ENCODE measurements around the gene ANKRD50. TPM values are rescaled to one million over a fixed set of nuclear protein-coding genes. Genes with fewer than 3 reads are reported as not detected.

The ANKRD50 gene
- total and polyA plus RNA-seq, 3 donors from 2014 or later: 26.8 to 43.6 (median 33.2) TPM

- DNase-seq: no peak
- no peaks in the 10 kb centered on the region for H3K36me3 ChIP-seq (ENCODE audit: low read depth, missing control alignments)
- H3K27me3 ChIP-seq: no peaks in the 10 kb centered on the region
- no peak overlapping the region for H3K27ac ChIP-seq
- no peaks in the 10 kb centered on the region for H3K9me3 ChIP-seq
- TF ChIP-seq POLR2A (IDR thresholded peaks at IDR 0.05) (no peak), CTCF (IDR thresholded peaks at IDR 0.05) (no peak)
- intact Hi-C loops (cut with DNase I; ENCODE audit: low total_unique reads): no loop called here
- H3K4me3 ChIP-seq: no peak overlapping the region
- no peaks in the 10 kb centered on the region for H3K4me1 ChIP-seq
Measured at GRCh38 chr4:124722071-124722470, 9.5 kb upstream of the ANKRD50 start.

- H3K27ac ChIP-seq: no peak overlapping the region
- H3K9me3 ChIP-seq: no peaks in the 10 kb centered on the region
- no peak for TF ChIP-seq POLR2A (IDR thresholded peaks at IDR 0.05)
- no peak for TF ChIP-seq CTCF (IDR thresholded peaks at IDR 0.05)
- 89 to 92% methylated on average over 4 of the region's 4 CpGs for WGBS, 2 donors
- H3K4me1 ChIP-seq: no peaks in the 10 kb centered on the region
- H3K36me3 ChIP-seq (ENCODE audit: low read depth, missing control alignments): no peaks in the 10 kb centered on the region
- intact Hi-C loops (cut with DNase I; ENCODE audit: low total_unique reads): no loop called here
- no peak for DNase-seq
- H3K4me3 ChIP-seq: no peak overlapping the region
- no peaks in the 10 kb centered on the region for H3K27me3 ChIP-seq
Measured at GRCh38 chr4:124717101-124717500, 4.6 kb upstream of the ANKRD50 start.

GRCh38 chr4:124713185-124713592, 657 bp upstream of the ANKRD50 start:
- intact Hi-C loops (cut with DNase I; ENCODE audit: low total_unique reads): no loop called here
- Histone ChIP-seq H3K36me3 (ENCODE audit: low read depth, missing control alignments) (no peaks in the 10 kb centered on the region), H3K4me1 (peaks cover 15% of the 10 kb centered on the region), H3K9me3 (no peaks in the 10 kb centered on the region), H3K27ac (peak overlapping the region; percentile 97 to 98), H3K27me3 (no peaks in the 10 kb centered on the region), H3K4me3 (peak overlapping the region; percentile 84 to 89)
- 0 to 1% methylated on average over 12 of the region's 12 CpGs for WGBS, 2 donors
- TF ChIP-seq CTCF (IDR thresholded peaks at IDR 0.05) (peak; percentile 37 to 55 (median 41)), POLR2A (IDR thresholded peaks at IDR 0.05) (no peak)
- peak; percentile 86 for DNase-seq

- DNase-seq: peak; percentile 73
- H3K4me3 ChIP-seq: peak overlapping the region; percentile 84 to 89
- WGBS, 2 donors: 0 to 1% methylated on average over 20 to 21 of the region's 35 CpGs
- peak overlapping the region; percentile 97 to 98 for H3K27ac ChIP-seq
- H3K9me3 ChIP-seq: no peaks in the 10 kb centered on the region
- H3K27me3 ChIP-seq: no peaks in the 10 kb centered on the region
- H3K36me3 ChIP-seq (ENCODE audit: low read depth, missing control alignments): no peaks in the 10 kb centered on the region
- H3K4me1 ChIP-seq: peaks cover 15% of the 10 kb centered on the region
- intact Hi-C loops (cut with DNase I; ENCODE audit: low total_unique reads): no loop called here
- TF ChIP-seq CTCF (IDR thresholded peaks at IDR 0.05) (no peak), POLR2A (IDR thresholded peaks at IDR 0.05) (no peak)
Measured at GRCh38 chr4:124711471-124712371, 811 bp downstream of the ANKRD50 start.

Data from testis (tissue), 3 donors.